A549 (cell line): ENCODE data around the gene CDC42EP5. TPM values are rescaled to one million over a fixed set of nuclear protein-coding genes. Genes with fewer than 3 reads are reported as not detected.

ENCODE experiments used
- ATOH8 ChIP-seq: fragments of 250-450 bp; sonication (Bioruptor Pico); IDR thresholded peaks from 2 replicates; pipeline ENCODE4 v1.5.0; 2020; ENCODE audit warnings: low read depth, mild to moderate bottlenecking, moderate library complexity
- BHLHE40 ChIP-seq: IDR thresholded peaks from 2 replicates; pipeline ENCODE4 v1.6.1; 2012; ENCODE audit warnings: low read depth, low read length, inconsistent platforms
- CBX2 ChIP-seq: fragments of 200-600 bp; sonication (generic); IDR thresholded peaks from 2 replicates; pipeline ENCODE4 v1.6.1; 2016; ENCODE audit warnings: low read depth, mild to moderate bottlenecking, borderline replicate concordance
- CBX8 ChIP-seq: fragments of 200-600 bp; sonication (generic); IDR thresholded peaks from 2 replicates; pipeline ENCODE4 v1.6.1; 2016
- CHD4 ChIP-seq: fragments of 200-600 bp; sonication (generic); IDR thresholded peaks from 2 replicates; pipeline ENCODE4 v1.6.1; 2016; ENCODE audit warnings: antibody characterized with exemption, mild to moderate bottlenecking, borderline replicate concordance
- E2F6 ChIP-seq: IDR thresholded peaks from 2 replicates; pipeline ENCODE4 v1.6.1; 2012; ENCODE audit warnings: low read depth, borderline replicate concordance
- ELK1 ChIP-seq: fragments of 150-350 bp; IDR thresholded peaks from 2 replicates; pipeline ENCODE4 v1.6.1; 2014; ENCODE audit warnings: low read depth, mild to moderate bottlenecking, low read length
- ESRRA ChIP-seq: fragments of 150-350 bp; IDR thresholded peaks from 2 replicates; pipeline ENCODE4 v1.6.1; 2014; ENCODE audit warnings: mild to moderate bottlenecking, low read length, borderline replicate concordance
- FOSL2 ChIP-seq, 2 experiments: fragments of 450-650 bp in 1 of 2; fragments of >200 bp in 1 of 2; sonication (Bioruptor Twin) in 1 of 2; formaldehyde crosslinking; IDR thresholded peaks; 2 replicates each; pipeline versions ENCODE4 v1.5.0 to v1.6.1; 2016 to 2020; ENCODE audit warnings: mild to moderate bottlenecking in 1 of 2, moderate library complexity in 1 of 2
- HEYL ChIP-seq: fragments of 250-450 bp; sonication (Bioruptor Pico); IDR thresholded peaks from 2 replicates; pipeline ENCODE4 v1.8.0; 2021; ENCODE audit warnings: mild to moderate bottlenecking, moderate library complexity
- HMGXB4 ChIP-seq: fragments of 250-450 bp; sonication (Bioruptor Pico); IDR thresholded peaks from 2 replicates; pipeline ENCODE4 v1.5.0; 2021; ENCODE audit warnings: mild to moderate bottlenecking, moderate library complexity, borderline replicate concordance
- HOXA7 ChIP-seq: fragments of 250-450 bp; sonication (Bioruptor Pico); IDR thresholded peaks from 2 replicates; pipeline ENCODE4 v1.5.0; 2020; ENCODE audit warnings: mild to moderate bottlenecking, moderate library complexity
- HOXB13 ChIP-seq: fragments of 250-450 bp; sonication (Bioruptor Pico); IDR thresholded peaks from 2 replicates; pipeline ENCODE4 v1.5.0; 2020; ENCODE audit warnings: low read depth, mild to moderate bottlenecking, moderate library complexity
- JUN ChIP-seq, 2 experiments: fragments of >200 bp; sonication (Bioruptor Twin); formaldehyde crosslinking; IDR thresholded peaks; 2 replicates in 1 of 2; 3 replicates in 1 of 2; pipeline ENCODE4 v1.6.1; 2016 to 2017
- KDM1A ChIP-seq: fragments of 200-600 bp; sonication (generic); IDR thresholded peaks from 2 replicates; pipeline ENCODE4 v1.6.1; 2016; ENCODE audit warnings: low read depth, mild to moderate bottlenecking
- KDM5A ChIP-seq: fragments of 200-600 bp; sonication (generic); IDR thresholded peaks from 2 replicates; pipeline ENCODE4 v1.6.1; 2016; ENCODE audit warnings: antibody characterized with exemption, mild to moderate bottlenecking
- MAX ChIP-seq: IDR thresholded peaks from 2 replicates; pipeline ENCODE4 v1.6.1; 2012
- MYC ChIP-seq: IDR thresholded peaks from 2 replicates; pipeline ENCODE4 v1.6.1; 2012; ENCODE audit warnings: mild to moderate bottlenecking, inconsistent platforms, low read length, improper control_type of control experiment, borderline replicate concordance
- NFE2L2 ChIP-seq: fragments of 150-350 bp; conservative IDR thresholded peaks from 2 replicates; pipeline ENCODE4 v1.6.1; 2014; ENCODE audit warnings: low read length
- NPAS2 ChIP-seq: fragments of 250-450 bp; sonication (Bioruptor Pico); IDR thresholded peaks from 2 replicates; pipeline ENCODE4 v1.8.0; 2022; ENCODE audit warnings: mild to moderate bottlenecking, moderate library complexity, borderline replicate concordance
- NR3C1 ChIP-seq: fragments of >200 bp; sonication (Bioruptor Twin); formaldehyde crosslinking; IDR thresholded peaks from 3 replicates; pipeline ENCODE4 v1.6.1; 2017
- POLR2AphosphoS2 ChIP-seq: conservative IDR thresholded peaks from 2 replicates; pipeline ENCODE4 v1.6.1; 2012; ENCODE audit warnings: low read length, improper control_type of control experiment, inconsistent platforms
- RARB ChIP-seq: fragments of 250-450 bp; sonication (Bioruptor Pico); IDR thresholded peaks from 2 replicates; pipeline ENCODE4 v1.8.0; 2021; ENCODE audit warnings: mild to moderate bottlenecking, moderate library complexity
- RCOR1 ChIP-seq: fragments of 150-350 bp; IDR thresholded peaks from 2 replicates; pipeline ENCODE4 v1.6.1; 2014; ENCODE audit warnings: antibody characterized with exemption, low read length, low read depth
- REST ChIP-seq: fragments of 200-600 bp; sonication (generic); IDR thresholded peaks from 2 replicates; pipeline ENCODE4 v1.6.1; 2016; ENCODE audit warnings: antibody characterized with exemption, mild to moderate bottlenecking, moderate library complexity
- RFX5 ChIP-seq: fragments of 450-650 bp; IDR thresholded peaks from 2 replicates; pipeline ENCODE4 v1.7.1; 2014; ENCODE audit warnings: antibody characterized with exemption, mild to moderate bottlenecking, moderate library complexity
- RNF2 ChIP-seq: fragments of 200-600 bp; sonication (generic); IDR thresholded peaks from 2 replicates; pipeline ENCODE4 v1.6.1; 2016; ENCODE audit warnings: low read depth, mild to moderate bottlenecking, antibody characterized with exemption, moderate library complexity, borderline replicate concordance
- SREBF2 ChIP-seq: fragments of 450-650 bp; IDR thresholded peaks from 2 replicates; pipeline ENCODE4 v1.6.1; 2014; ENCODE audit warnings: mild to moderate bottlenecking, moderate library complexity
- TFCP2L1 ChIP-seq: fragments of 250-450 bp; sonication (Bioruptor Pico); IDR thresholded peaks from 2 replicates; pipeline ENCODE4 v1.5.0; 2021; ENCODE audit warnings: mild to moderate bottlenecking
- ZFP36 ChIP-seq: fragments of 450-650 bp; IDR thresholded peaks from 2 replicates; pipeline ENCODE4 v1.6.1; 2014; ENCODE audit warnings: borderline replicate concordance; ENCODE audit not compliant: partially characterized antibody
- ZSCAN20 ChIP-seq: fragments of 250-450 bp; sonication (Bioruptor Pico); IDR thresholded peaks from 2 replicates; pipeline ENCODE4 v1.8.0; 2022; ENCODE audit warnings: mild to moderate bottlenecking, moderate library complexity
- polyA plus RNA-seq, 4 experiments: library from polyadenylated mRNA; depleted of rRNA in 3 of 4; stranded (reverse); fragments of >200 nt; fragmentation: RNase III in 1 of 4; extraction: RNeasy Plus Mini Kit Qiagen cat#74134 plus additional on column Dnase treatment in 1 of 4; gene quantifications; 2 replicates in 3 of 4; 3 replicates in 1 of 4; pipeline ENCODE4 v1.2.3, GENCODE V29; 2011 to 2017

The CDC42EP5 gene
- polyA plus RNA-seq, 2 of the 4 experiments (the other 2 are of a cell fraction): not detected

GRCh38 chr19:54464630-54465425 lies 8.3 kb downstream of the CDC42EP5 start (continued):
- TF ChIP-seq REST (peak; percentile 15; the same call in 1 of the 2 replicates), KDM1A (no peak), HOXA7 (CRISPR knock-in tag) (no peak), NFE2L2 (no peak), CBX2 (no peak), ZSCAN20 (CRISPR knock-in tag) (no peak), ELK1 (no peak), NR3C1 (no peak), E2F6 (peak; percentile 87), CBX8 (no peak), MAX (peak; percentile 91), RARB (no peak), RNF2 (no peak), FOSL2 (IDR thresholded peaks at IDR 0.05) (no peak), FOSL2 (CRISPR knock-in tag; IDR thresholded peaks at IDR 0.05) (peak; percentile 16; the same call in 1 of the 2 replicates), TFCP2L1 (CRISPR knock-in tag) (peak; percentile 78; the same call in 1 of the 2 replicates), KDM5A (no peak), RCOR1 (no peak), CHD4 (no peak), ESRRA (no peak), HEYL (CRISPR knock-in tag) (no peak), BHLHE40 (no peak), SREBF2 (no peak), POLR2AphosphoS2 (no peak), HMGXB4 (no peak), MYC (no peak), ZFP36 (no peak), NPAS2 (CRISPR knock-in tag) (no peak), HOXB13 (CRISPR knock-in tag) (peak; percentile 12; the same call in 1 of the 2 replicates), JUN (IDR thresholded peaks at IDR 0.05) (peak; percentile 34 to 66; a peak in 4 of 5 replicates), ATOH8 (CRISPR knock-in tag) (no peak), RFX5 (0 out of 2 replicates have a peak, but pooled peaks have one; percentile 55)
